Measurements from ENCODE around the gene RCVRN. TPM values are rescaled to one million over a fixed set of nuclear protein-coding genes. Genes with fewer than 3 reads are reported as not detected.
A peak's percentile ranks its signal among the peaks of the same experiment; 100 is the strongest.

Gene RCVRN
- total RNA-seq, 4 donors from 2014 or later: not detected

DNA sequence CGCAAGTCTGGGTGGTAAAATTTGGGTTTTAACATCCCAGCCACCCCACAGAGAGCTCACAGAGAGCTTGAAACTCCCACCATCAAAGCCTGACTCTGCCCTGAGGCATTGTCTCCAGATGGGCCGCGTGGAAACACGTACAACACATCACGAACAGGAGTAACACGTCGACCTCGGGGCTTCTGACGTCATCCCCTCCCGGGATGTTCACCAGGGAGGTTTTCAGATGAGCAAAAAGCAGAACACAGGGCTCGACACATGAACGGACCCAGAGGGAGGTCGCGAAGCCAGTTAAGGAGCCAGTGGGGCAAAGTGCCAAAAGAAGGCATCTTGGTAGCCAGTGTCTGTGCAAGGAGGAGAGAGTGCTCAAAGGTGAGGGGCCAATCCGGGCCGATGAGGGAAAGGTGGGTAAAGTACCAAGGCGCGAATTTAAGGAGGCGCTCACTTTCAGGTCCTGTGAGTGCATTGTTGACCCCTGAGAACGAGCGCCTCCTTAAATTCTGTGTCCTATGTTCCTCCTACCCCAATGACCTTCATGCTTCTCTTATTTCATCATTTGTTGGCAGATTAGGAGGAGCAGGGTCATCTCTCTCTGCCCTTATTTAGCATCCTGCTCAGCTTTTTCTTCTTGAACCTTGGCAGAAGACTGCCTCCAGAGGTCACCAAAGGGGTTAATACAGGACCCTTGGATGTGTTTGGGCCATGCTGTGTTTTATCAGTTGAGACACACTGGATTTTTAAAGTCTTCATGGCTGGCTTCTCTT, 5.6 kb downstream of the RCVRN start:
- Histone ChIP-seq H3K9me3 (no peaks in the 10 kb centered on the region), H3K27ac (peak overlapping the region in 2 of 4 donors; percentile 40 to 76), H3K4me3 (no peak overlapping the region), H3K27me3 (no peaks in the 10 kb centered on the region), H3K4me1 (peaks cover 0 to 3% (median 0%) of the 10 kb centered on the region in 4 donors), H3K36me3 (no peaks in the 10 kb centered on the region)
- in situ Hi-C loops (cut with MboI; ENCODE audit: low pct_ligation_motif_present in 1 of 4, low pct_unique_long_range_greater_than_20kb in 1 of 4, low sequenced_read_pairs in 3 of 4) (loop anchor here in 2 of 4 donors (25.0 kb wide), 2 partner anchors 162 to 713 kb away; no protein-coding TSS in a partner anchor), intact Hi-C loops (cut with DNase I; ENCODE audit: low total_unique reads) (no loop called here)
- TF ChIP-seq POLR2AphosphoS5 (IDR thresholded peaks at IDR 0.05): no peak
- TF ChIP-seq, protein P1, sequence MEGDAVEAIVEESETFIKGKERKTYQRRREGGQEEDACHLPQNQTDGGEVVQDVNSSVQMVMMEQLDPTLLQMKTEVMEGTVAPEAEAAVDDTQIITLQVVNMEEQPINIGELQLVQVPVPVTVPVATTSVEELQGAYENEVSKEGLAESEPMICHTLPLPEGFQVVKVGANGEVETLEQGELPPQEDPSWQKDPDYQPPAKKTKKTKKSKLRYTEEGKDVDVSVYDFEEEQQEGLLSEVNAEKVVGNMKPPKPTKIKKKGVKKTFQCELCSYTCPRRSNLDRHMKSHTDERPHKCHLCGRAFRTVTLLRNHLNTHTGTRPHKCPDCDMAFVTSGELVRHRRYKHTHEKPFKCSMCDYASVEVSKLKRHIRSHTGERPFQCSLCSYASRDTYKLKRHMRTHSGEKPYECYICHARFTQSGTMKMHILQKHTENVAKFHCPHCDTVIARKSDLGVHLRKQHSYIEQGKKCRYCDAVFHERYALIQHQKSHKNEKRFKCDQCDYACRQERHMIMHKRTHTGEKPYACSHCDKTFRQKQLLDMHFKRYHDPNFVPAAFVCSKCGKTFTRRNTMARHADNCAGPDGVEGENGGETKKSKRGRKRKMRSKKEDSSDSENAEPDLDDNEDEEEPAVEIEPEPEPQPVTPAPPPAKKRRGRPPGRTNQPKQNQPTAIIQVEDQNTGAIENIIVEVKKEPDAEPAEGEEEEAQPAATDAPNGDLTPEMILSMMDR (IDR thresholded peaks at IDR 0.05): no peak
- TF ChIP-seq POLR2A (IDR thresholded peaks at IDR 0.05): no peak
- no peak for TF ChIP-seq EP300 (IDR thresholded peaks at IDR 0.05; ENCODE audit: low read depth)
- no peak for DNase-seq
- WGBS, 2 donors (ENCODE audit: low coverage in 1 of 2): 81% methylated on average over 12 to 21 of the region's 21 CpGs

DNA sequence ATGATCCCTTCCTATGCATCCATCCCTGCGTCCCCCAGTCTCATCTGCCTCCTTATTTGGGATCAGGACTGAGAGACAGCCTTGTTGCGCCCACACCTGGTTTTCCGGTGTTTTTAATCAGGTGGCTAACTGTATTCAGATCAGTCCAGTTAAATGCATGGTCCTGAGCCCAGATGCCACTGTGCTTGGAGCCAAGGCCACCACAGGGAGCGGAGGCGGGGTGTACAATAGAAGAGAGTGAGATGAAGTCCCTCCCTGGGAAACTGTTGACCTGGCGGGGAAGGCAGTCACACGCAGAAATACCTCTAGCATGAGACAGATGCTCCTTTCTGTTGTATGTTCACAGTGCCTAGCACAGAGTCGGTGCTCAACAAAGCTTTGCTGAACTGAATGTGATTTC, 6.3 kb downstream of the RCVRN start:
- WGBS, 2 donors (ENCODE audit: low coverage in 1 of 2): 80 to 87% methylated on average over 1 to 8 of the region's 8 CpGs
- no peak for TF ChIP-seq POLR2A (IDR thresholded peaks at IDR 0.05)
- TF ChIP-seq POLR2AphosphoS5 (IDR thresholded peaks at IDR 0.05): no peak
- no peak for TF ChIP-seq EP300 (IDR thresholded peaks at IDR 0.05; ENCODE audit: low read depth)
- TF ChIP-seq, protein P1 (IDR thresholded peaks at IDR 0.05): no peak
- peaks cover 0 to 3% (median 0%) of the 10 kb centered on the region in 4 donors for H3K4me1 ChIP-seq
- H3K27ac ChIP-seq: peak overlapping the region in 1 of 4 donors; percentile 17
- no peaks in the 10 kb centered on the region for H3K9me3 ChIP-seq
- no peaks in the 10 kb centered on the region for H3K36me3 ChIP-seq
- in situ Hi-C loops (cut with MboI; ENCODE audit: low pct_ligation_motif_present in 1 of 4, low pct_unique_long_range_greater_than_20kb in 1 of 4, low sequenced_read_pairs in 3 of 4) (loop anchor here in 1 of 4 donors (25.0 kb wide), 1 partner anchor 162 kb away; no protein-coding TSS in a partner anchor), intact Hi-C loops (cut with DNase I; ENCODE audit: low total_unique reads) (no loop called here)
- no peaks in the 10 kb centered on the region for H3K27me3 ChIP-seq
- no peak for DNase-seq
- no peak overlapping the region for H3K4me3 ChIP-seq

DNA sequence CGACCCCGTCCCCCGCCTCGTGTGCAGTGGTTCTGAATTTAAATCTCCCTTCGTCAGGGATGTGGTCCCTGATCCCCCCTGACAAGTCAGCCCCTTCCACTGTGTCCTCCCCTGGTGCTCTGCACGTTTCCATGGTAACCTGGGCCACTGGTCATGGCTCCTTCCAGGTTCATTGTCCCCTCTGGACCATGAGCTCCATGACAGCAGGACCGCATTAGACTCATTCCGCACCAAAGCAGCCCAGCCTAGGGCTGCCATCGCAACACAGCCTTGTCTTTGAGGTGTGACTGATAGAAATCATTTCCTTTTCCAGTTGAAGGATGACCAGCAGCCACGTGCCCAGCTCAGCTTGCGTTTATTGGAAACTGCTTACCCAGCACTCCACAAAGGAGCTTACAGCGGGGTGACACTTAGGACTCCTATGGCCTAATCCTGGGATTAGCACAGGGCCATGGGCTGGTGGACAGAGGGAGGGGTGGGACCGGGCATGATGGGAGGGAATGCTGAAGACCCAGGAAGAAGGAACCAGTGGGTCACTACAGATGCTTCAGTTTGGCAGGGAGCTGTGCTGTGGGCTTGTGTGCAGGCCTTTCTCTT, 7.6 kb downstream of the RCVRN start:
- Histone ChIP-seq H3K27ac (no peak overlapping the region), H3K4me1 (peaks cover 0 to 3% (median 0%) of the 10 kb centered on the region in 4 donors), H3K36me3 (no peaks in the 10 kb centered on the region), H3K27me3 (no peaks in the 10 kb centered on the region), H3K9me3 (no peaks in the 10 kb centered on the region), H3K4me3 (no peak overlapping the region)
- intact Hi-C loops (cut with DNase I; ENCODE audit: low total_unique reads): no loop called here
- DNase-seq: no peak
- TF ChIP-seq EP300 (IDR thresholded peaks at IDR 0.05; ENCODE audit: low read depth) (no peak), POLR2A (IDR thresholded peaks at IDR 0.05) (no peak), POLR2AphosphoS5 (IDR thresholded peaks at IDR 0.05) (no peak)
- TF ChIP-seq, protein P1 (IDR thresholded peaks at IDR 0.05): no peak
- WGBS, 2 donors (ENCODE audit: low coverage in 1 of 2): 83% methylated on average over 13 of the region's 13 CpGs; no CpG with 5 or more reads in 1 of the 2 donors
- in situ Hi-C loops (cut with MboI; ENCODE audit: low pct_ligation_motif_present in 1 of 4, low pct_unique_long_range_greater_than_20kb in 1 of 4, low sequenced_read_pairs in 3 of 4): loop anchor here in 1 of 4 donors (25.0 kb wide), 1 partner anchor 160 kb away; no protein-coding TSS in a partner anchor

DNA sequence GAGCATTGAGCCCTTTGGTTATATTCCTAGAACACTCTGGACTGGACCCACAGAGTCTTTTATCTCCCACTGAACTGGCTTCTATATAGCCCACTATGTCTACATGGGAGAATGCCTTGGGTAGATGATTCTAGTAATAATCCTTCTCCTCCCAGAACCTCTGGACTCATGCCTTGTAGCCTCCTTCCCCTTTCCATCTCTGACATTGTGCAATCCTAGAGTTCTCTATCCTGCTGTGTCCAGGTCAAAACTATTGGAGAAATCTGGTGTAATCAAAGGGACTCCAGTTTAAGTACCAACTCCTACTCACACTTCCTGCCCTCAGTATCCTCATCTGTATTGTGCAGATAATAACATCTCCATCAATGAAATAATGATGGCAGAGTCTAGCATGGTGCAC, 9.1 kb downstream of the RCVRN start:
- no peaks in the 10 kb centered on the region for H3K27me3 ChIP-seq
- no peak for DNase-seq
- no peaks in the 10 kb centered on the region for H3K9me3 ChIP-seq
- TF ChIP-seq, protein P1 (IDR thresholded peaks at IDR 0.05): no peak
- TF ChIP-seq EP300 (IDR thresholded peaks at IDR 0.05; ENCODE audit: low read depth) (no peak), POLR2AphosphoS5 (IDR thresholded peaks at IDR 0.05) (no peak), POLR2A (IDR thresholded peaks at IDR 0.05) (no peak)
- H3K4me1 ChIP-seq: no peaks in the 10 kb centered on the region
- no peak overlapping the region for H3K27ac ChIP-seq
- in situ Hi-C loops (cut with MboI; ENCODE audit: low pct_ligation_motif_present in 1 of 4, low pct_unique_long_range_greater_than_20kb in 1 of 4, low sequenced_read_pairs in 3 of 4): loop anchor here in 1 of 4 donors (25.0 kb wide), 1 partner anchor 159 kb away; no protein-coding TSS in a partner anchor
- intact Hi-C loops (cut with DNase I; ENCODE audit: low total_unique reads): no loop called here
- H3K4me3 ChIP-seq: no peak overlapping the region
- H3K36me3 ChIP-seq: no peaks in the 10 kb centered on the region

Measured in transverse colon (tissue), 4 donors.